ENCODE results near the gene CYP27C1. TPM values are rescaled to one million over a fixed set of nuclear protein-coding genes. Genes with fewer than 3 reads are reported as not detected.

CYP27C1 gene
- total and polyA plus RNA-seq, 2 donors (not counting 1 experiment from before 2014, with no cell fraction given) = 0.07 TPM; not detected in 1

DNA sequence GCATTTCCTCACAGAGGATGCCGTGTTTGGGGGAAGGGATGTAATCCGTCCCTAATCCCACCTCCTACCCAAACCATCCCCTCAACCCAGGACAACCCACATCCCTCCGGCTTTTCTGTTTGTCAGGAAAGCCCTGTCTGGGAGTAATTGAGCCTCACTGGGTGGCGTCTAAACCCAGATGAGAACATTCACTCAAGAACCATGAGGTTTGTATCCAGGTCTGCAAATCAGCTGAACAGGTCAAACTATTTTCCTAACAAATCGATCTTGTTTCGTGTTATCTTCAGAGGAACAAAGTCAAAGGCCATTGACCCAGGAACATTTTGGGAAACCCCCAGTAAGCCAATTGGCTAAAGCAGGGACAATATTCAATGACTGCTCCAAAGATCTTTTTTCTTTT is 25.7 kb downstream of the CYP27C1 start:
- no peaks in the 10 kb centered on the region for H3K36me3 ChIP-seq (ENCODE audit: control insufficient read depth, insufficient read depth, low read length)
- no peak overlapping the region for H3K4me3 ChIP-seq (replicated peaks in 1 of 4; ENCODE audit: control extremely low read depth in 1 of 4, insufficient read depth in 1 of 4, low read depth in 3 of 4, low read length in 4 of 4)
- peaks cover 13% of the 10 kb centered on the region for H3K27me3 ChIP-seq (ENCODE audit: control insufficient read depth, insufficient read depth, low read length)
- H4K20me1 ChIP-seq (ENCODE audit: control insufficient read depth, extremely low read depth, insufficient read depth, low read length) = no peaks in the 10 kb centered on the region
- H3K9ac ChIP-seq (ENCODE audit: insufficient read depth, low read length) = no peak overlapping the region
- H2AFZ ChIP-seq (ENCODE audit: low read length) = no peak overlapping the region
- no peaks in the 10 kb centered on the region for H3K79me2 ChIP-seq (ENCODE audit: control insufficient read depth, insufficient read depth, low read length)
- no peak overlapping the region for H3K27ac ChIP-seq (ENCODE audit: insufficient read depth, low read length)
- no peak for DNase-seq (ENCODE audit: low read depth in 2 of 2)
- TF ChIP-seq EZH2 (IDR thresholded peaks at IDR 0.05; ENCODE audit: low read length, missing control alignments) = no peak
- TF ChIP-seq, protein P1, sequence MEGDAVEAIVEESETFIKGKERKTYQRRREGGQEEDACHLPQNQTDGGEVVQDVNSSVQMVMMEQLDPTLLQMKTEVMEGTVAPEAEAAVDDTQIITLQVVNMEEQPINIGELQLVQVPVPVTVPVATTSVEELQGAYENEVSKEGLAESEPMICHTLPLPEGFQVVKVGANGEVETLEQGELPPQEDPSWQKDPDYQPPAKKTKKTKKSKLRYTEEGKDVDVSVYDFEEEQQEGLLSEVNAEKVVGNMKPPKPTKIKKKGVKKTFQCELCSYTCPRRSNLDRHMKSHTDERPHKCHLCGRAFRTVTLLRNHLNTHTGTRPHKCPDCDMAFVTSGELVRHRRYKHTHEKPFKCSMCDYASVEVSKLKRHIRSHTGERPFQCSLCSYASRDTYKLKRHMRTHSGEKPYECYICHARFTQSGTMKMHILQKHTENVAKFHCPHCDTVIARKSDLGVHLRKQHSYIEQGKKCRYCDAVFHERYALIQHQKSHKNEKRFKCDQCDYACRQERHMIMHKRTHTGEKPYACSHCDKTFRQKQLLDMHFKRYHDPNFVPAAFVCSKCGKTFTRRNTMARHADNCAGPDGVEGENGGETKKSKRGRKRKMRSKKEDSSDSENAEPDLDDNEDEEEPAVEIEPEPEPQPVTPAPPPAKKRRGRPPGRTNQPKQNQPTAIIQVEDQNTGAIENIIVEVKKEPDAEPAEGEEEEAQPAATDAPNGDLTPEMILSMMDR (conservative IDR thresholded peaks at IDR 0.05 in 1 of 2, IDR thresholded peaks at IDR 0.05 in 1 of 2; ENCODE audit: low read depth in 1 of 2, low read length in 2 of 2) = no peak
- H3K4me1 ChIP-seq (ENCODE audit: control insufficient read depth, extremely low read depth, insufficient read depth, low read length) = no peaks in the 10 kb centered on the region
- H3K9me3 ChIP-seq (ENCODE audit: control insufficient read depth, insufficient read depth, low read depth, low read length) = no peaks in the 10 kb centered on the region
- no peak overlapping the region for H3K4me2 ChIP-seq (ENCODE audit: extremely low read depth, insufficient read depth, low read length)

DNA sequence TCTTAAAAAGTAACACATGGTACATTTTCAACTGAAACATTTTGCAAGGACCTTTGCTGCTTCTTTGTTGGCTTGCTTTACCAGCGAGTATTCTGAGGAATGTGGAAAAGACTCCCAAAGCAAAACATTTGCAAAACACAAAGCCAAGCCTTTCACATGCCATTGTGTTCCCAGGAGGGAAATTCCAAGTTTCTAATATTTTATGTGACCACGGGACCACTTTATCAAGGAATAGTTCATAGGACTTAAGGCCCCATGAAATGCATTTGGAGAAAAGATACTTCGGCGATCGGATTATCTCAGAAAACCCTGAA is 26.2 kb downstream of the CYP27C1 start:
- TF ChIP-seq, protein P1 (conservative IDR thresholded peaks at IDR 0.05 in 1 of 2, IDR thresholded peaks at IDR 0.05 in 1 of 2; ENCODE audit: low read depth in 1 of 2, low read length in 2 of 2) = no peak
- TF ChIP-seq EZH2 (IDR thresholded peaks at IDR 0.05; ENCODE audit: low read length, missing control alignments) = no peak
- Histone ChIP-seq H4K20me1 (ENCODE audit: control insufficient read depth, extremely low read depth, insufficient read depth, low read length) (no peaks in the 10 kb centered on the region), H3K4me1 (ENCODE audit: control insufficient read depth, extremely low read depth, insufficient read depth, low read length) (no peaks in the 10 kb centered on the region), H3K27me3 (ENCODE audit: control insufficient read depth, insufficient read depth, low read length) (peaks cover 13% of the 10 kb centered on the region), H3K9ac (ENCODE audit: insufficient read depth, low read length) (no peak overlapping the region), H3K4me2 (ENCODE audit: extremely low read depth, insufficient read depth, low read length) (peak overlapping the region; percentile 23), H3K36me3 (ENCODE audit: control insufficient read depth, insufficient read depth, low read length) (no peaks in the 10 kb centered on the region), H3K9me3 (ENCODE audit: control insufficient read depth, insufficient read depth, low read depth, low read length) (no peaks in the 10 kb centered on the region), H3K4me3 (replicated peaks in 1 of 4; ENCODE audit: control extremely low read depth in 1 of 4, insufficient read depth in 1 of 4, low read depth in 3 of 4, low read length in 4 of 4) (no peak overlapping the region), H3K79me2 (ENCODE audit: control insufficient read depth, insufficient read depth, low read length) (no peaks in the 10 kb centered on the region), H3K27ac (ENCODE audit: insufficient read depth, low read length) (no peak overlapping the region), H2AFZ (ENCODE audit: low read length) (no peak overlapping the region)
- DNase-seq (ENCODE audit: low read depth in 2 of 2) = peak; percentile 55 to 77

DNA sequence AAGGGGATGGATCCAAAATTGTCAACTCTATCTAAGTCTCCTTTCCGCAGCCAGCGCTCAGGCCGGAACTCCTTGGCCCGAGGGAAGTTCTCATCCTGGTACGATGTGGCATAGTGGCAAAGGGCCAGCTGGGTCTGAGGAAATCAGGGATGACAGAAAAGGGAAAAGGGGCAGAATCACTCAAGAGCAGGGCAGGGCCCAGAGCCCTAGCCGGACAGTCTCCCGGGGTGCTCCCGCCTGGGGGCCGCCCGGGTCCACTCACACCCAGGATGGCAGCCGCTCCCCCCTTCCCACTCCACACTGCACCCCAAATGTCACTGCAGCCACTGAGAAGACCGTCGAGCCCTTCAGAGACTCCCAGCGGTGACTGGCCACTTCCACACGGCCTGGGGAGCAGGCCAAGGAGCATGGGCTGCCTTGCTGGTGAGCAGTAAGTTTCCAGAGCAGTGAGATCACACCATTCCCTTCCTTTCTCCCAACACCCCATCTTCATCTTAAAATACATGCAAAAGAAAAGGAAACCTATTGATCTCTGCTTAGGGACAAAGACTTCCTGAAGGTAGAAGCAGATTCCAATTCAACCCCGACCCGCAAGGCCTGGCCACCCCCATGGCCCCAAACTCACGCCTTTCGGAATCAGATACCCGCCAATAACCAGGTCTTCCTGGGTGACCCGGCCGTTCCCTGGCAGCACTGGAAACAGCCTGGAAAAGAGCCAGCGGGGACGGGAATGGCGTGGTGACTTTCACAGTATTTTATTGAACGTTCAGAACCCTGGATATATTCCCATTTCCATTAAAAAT is 26.7 kb downstream of the CYP27C1 start:
- peak overlapping the region; percentile 23 for H3K4me2 ChIP-seq (ENCODE audit: extremely low read depth, insufficient read depth, low read length)
- no peaks in the 10 kb centered on the region for H3K36me3 ChIP-seq (ENCODE audit: control insufficient read depth, insufficient read depth, low read length)
- H3K27me3 ChIP-seq (ENCODE audit: control insufficient read depth, insufficient read depth, low read length) = peaks cover 13% of the 10 kb centered on the region
- no peaks in the 10 kb centered on the region for H4K20me1 ChIP-seq (ENCODE audit: control insufficient read depth, extremely low read depth, insufficient read depth, low read length)
- no peaks in the 10 kb centered on the region for H3K79me2 ChIP-seq (ENCODE audit: control insufficient read depth, insufficient read depth, low read length)
- H3K27ac ChIP-seq (ENCODE audit: insufficient read depth, low read length) = no peak overlapping the region
- TF ChIP-seq EZH2 (IDR thresholded peaks at IDR 0.05; ENCODE audit: low read length, missing control alignments) = peak; percentile 35
- TF ChIP-seq, protein P1 (conservative IDR thresholded peaks at IDR 0.05 in 1 of 2, IDR thresholded peaks at IDR 0.05 in 1 of 2; ENCODE audit: low read depth in 1 of 2, low read length in 2 of 2) = no peak
- H3K4me3 ChIP-seq (replicated peaks in 1 of 4; ENCODE audit: control extremely low read depth in 1 of 4, insufficient read depth in 1 of 4, low read depth in 3 of 4, low read length in 4 of 4) = peak overlapping the region in 1 of 4 experiments; percentile 23
- no peak overlapping the region for H2AFZ ChIP-seq (ENCODE audit: low read length)
- H3K9me3 ChIP-seq (ENCODE audit: control insufficient read depth, insufficient read depth, low read depth, low read length) = no peaks in the 10 kb centered on the region
- no peak overlapping the region for H3K9ac ChIP-seq (ENCODE audit: insufficient read depth, low read length)
- no peaks in the 10 kb centered on the region for H3K4me1 ChIP-seq (ENCODE audit: control insufficient read depth, extremely low read depth, insufficient read depth, low read length)
- DNase-seq (ENCODE audit: low read depth in 2 of 2) = peak in 1 of 2 donors; percentile 25
